Calu3 (cell line): ENCODE results near the gene HMGXB3. TPM values are rescaled to one million over a fixed set of nuclear protein-coding genes. Genes with fewer than 3 reads are reported as not detected.

Experiments used
- BruUV-seq: library from RNA; stranded (reverse); fragments of 400-500 nt; replicated peaks from 2 replicates; lab custom pipeline; 2021; lab: Mats Ljungman, UMichigan
- CTCF ChIA-PET: fragments of 300-600 bp; sonication (Branson Sonifier 250); formaldehyde crosslinking; loops from one replicate; lab custom pipeline; 2022; ENCODE audit warnings: antibody characterized with exemption; lab: Charles Lee
- DNase-seq: peaks from one replicate; pipeline ENCODE4 v3.0.0; 2022
- H3K27ac Mint-ChIP-seq: one replicate; pipeline ENCODE4 v1.8.0; 2022; ENCODE audit warnings: mixed read lengths; ENCODE audit not compliant: unreplicated experiment
- H3K27me3 Mint-ChIP-seq: one replicate; pipeline ENCODE4 v1.8.0; 2022; ENCODE audit warnings: mixed read lengths; ENCODE audit not compliant: unreplicated experiment
- H3K36me3 Mint-ChIP-seq: one replicate; pipeline ENCODE4 v1.8.0; 2022; ENCODE audit warnings: mild to moderate bottlenecking, moderate library complexity, mixed read lengths; ENCODE audit not compliant: insufficient read depth, unreplicated experiment
- H3K4me1 Mint-ChIP-seq: one replicate; pipeline ENCODE4 v1.8.0; 2022; ENCODE audit warnings: mild to moderate bottlenecking, low read depth, mixed read lengths; ENCODE audit not compliant: unreplicated experiment
- H3K4me3 Mint-ChIP-seq: one replicate; pipeline ENCODE4 v1.8.0; 2022; ENCODE audit warnings: mild to moderate bottlenecking, low read depth, moderate library complexity, mixed read lengths; ENCODE audit not compliant: unreplicated experiment
- H3K9me3 Mint-ChIP-seq: one replicate; pipeline ENCODE4 v1.8.0; 2022; ENCODE audit warnings: low read depth, mixed read lengths; ENCODE audit not compliant: unreplicated experiment
- CTCF ChIP-seq: fragments of 200-600 bp; IDR thresholded peaks from one replicate; pipeline ENCODE4 v1.8.0; 2022; ENCODE audit warnings: antibody characterized with exemption; ENCODE audit not compliant: unreplicated experiment
- intact Hi-C: fragments of 100-400 bp; cut with micrococcal nuclease; formaldehyde crosslinking; loops from one replicate; pipeline ENCODE4 v1.10.0; 2022; ENCODE audit not compliant: unreplicated experiment
- total RNA-seq: library from RNA; stranded (reverse); gene quantifications from 2 replicates; pipeline ENCODE4 v1.2.3, GENCODE V29; 2022

The HMGXB3 gene
- total RNA-seq, 1 experiment from 2014 or later = 58.2 TPM

GRCh38 chr5:150034662-150035061, 34.1 kb downstream of the HMGXB3 start:
- no peaks in the 10 kb centered on the region for H3K27me3 Mint-ChIP-seq
- intact Hi-C loops = no loop called here
- no peak overlapping the region for H3K27ac Mint-ChIP-seq
- peaks cover 13% of the 10 kb centered on the region for H3K36me3 Mint-ChIP-seq
- H3K4me3 Mint-ChIP-seq = no peak overlapping the region
- CTCF ChIA-PET = no interaction called here
- no peak for DNase-seq
- H3K9me3 Mint-ChIP-seq = no peaks in the 10 kb centered on the region
- no peaks in the 10 kb centered on the region for H3K4me1 Mint-ChIP-seq
- TF ChIP-seq CTCF = no peak
- no TSS peak for BruUV-seq

- intact Hi-C loops = no loop called here
- BruUV-seq = no TSS peak
- CTCF ChIA-PET = no interaction called here
- peaks cover 12% of the 10 kb centered on the region for H3K36me3 Mint-ChIP-seq
- H3K27me3 Mint-ChIP-seq = no peaks in the 10 kb centered on the region
- no peak overlapping the region for H3K4me3 Mint-ChIP-seq
- no peak overlapping the region for H3K27ac Mint-ChIP-seq
- no peaks in the 10 kb centered on the region for H3K4me1 Mint-ChIP-seq
- H3K9me3 Mint-ChIP-seq = no peaks in the 10 kb centered on the region
- DNase-seq = no peak
- no peak for TF ChIP-seq CTCF
These were observed 34.8 kb downstream of the HMGXB3 start for GRCh38 chr5:150035139-150035895.

- no peak overlapping the region for H3K4me3 Mint-ChIP-seq
- CTCF ChIA-PET = interaction anchor here (0.5 to 0.6 kb wide), 2 partner anchors 31 to 62 kb away, joined by 3 to 4 read pairs; no protein-coding TSS in a partner anchor
These were observed 36.0 kb downstream of the HMGXB3 start for GRCh38 chr5:150036513-150036912.

GRCh38 chr5:150038547-150038946, 38.0 kb downstream of the HMGXB3 start:
- H3K4me3 Mint-ChIP-seq = no peak overlapping the region
- no peaks in the 10 kb centered on the region for H3K27me3 Mint-ChIP-seq
- peaks cover 33% of the 10 kb centered on the region for H3K36me3 Mint-ChIP-seq
- no peak for DNase-seq
- intact Hi-C loops = no loop called here
- no peak for TF ChIP-seq CTCF
- CTCF ChIA-PET = no interaction called here
- no peak overlapping the region for H3K27ac Mint-ChIP-seq
- no peaks in the 10 kb centered on the region for H3K9me3 Mint-ChIP-seq
- peaks cover 8% of the 10 kb centered on the region for H3K4me1 Mint-ChIP-seq
- no TSS peak for BruUV-seq

More at GRCh38 chr5:150036513-150036912, 36.0 kb downstream of the HMGXB3 start:
- no peaks in the 10 kb centered on the region for H3K27me3 Mint-ChIP-seq
- H3K36me3 Mint-ChIP-seq = peaks cover 24% of the 10 kb centered on the region
- no peak for DNase-seq
- H3K9me3 Mint-ChIP-seq = no peaks in the 10 kb centered on the region
- BruUV-seq = no TSS peak
- no peak for TF ChIP-seq CTCF
- no peak overlapping the region for H3K27ac Mint-ChIP-seq
- intact Hi-C loops = no loop called here
- no peaks in the 10 kb centered on the region for H3K4me1 Mint-ChIP-seq
